Stimulated activated CD4-positive, alpha-beta T cell treated with anti-CD3 and anti-CD28 coated beads, Interleukin-15, amount 100 ng/mL, for 24 hours (primary cell): ENCODE data around the gene SLC16A1.
"Not testable (repeated sequence)": the region's sequence is repeated elsewhere in the genome, so short reads cannot be mapped to it uniquely, and the experiment has no call there.

Experiments used
- DNase-seq: peaks from one replicate; pipeline ENCODE4 v3.0.0-alpha.2; 2020

SLC16A1 gene, protein sequence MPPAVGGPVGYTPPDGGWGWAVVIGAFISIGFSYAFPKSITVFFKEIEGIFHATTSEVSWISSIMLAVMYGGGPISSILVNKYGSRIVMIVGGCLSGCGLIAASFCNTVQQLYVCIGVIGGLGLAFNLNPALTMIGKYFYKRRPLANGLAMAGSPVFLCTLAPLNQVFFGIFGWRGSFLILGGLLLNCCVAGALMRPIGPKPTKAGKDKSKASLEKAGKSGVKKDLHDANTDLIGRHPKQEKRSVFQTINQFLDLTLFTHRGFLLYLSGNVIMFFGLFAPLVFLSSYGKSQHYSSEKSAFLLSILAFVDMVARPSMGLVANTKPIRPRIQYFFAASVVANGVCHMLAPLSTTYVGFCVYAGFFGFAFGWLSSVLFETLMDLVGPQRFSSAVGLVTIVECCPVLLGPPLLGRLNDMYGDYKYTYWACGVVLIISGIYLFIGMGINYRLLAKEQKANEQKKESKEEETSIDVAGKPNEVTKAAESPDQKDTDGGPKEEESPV

GRCh38 chr1:112955773-112956543, at the start of gene SLC16A1:
SLC16A1 (minus strand) TSS chr1:112956196; CDS start chr1:112929308, 26,888 bp downstream.
- peak; percentile 95 for DNase-seq

- DNase-seq: no peak
Measured at GRCh38 chr1:113003751-113004690, 48.0 kb upstream of the SLC16A1 start.

DNA sequence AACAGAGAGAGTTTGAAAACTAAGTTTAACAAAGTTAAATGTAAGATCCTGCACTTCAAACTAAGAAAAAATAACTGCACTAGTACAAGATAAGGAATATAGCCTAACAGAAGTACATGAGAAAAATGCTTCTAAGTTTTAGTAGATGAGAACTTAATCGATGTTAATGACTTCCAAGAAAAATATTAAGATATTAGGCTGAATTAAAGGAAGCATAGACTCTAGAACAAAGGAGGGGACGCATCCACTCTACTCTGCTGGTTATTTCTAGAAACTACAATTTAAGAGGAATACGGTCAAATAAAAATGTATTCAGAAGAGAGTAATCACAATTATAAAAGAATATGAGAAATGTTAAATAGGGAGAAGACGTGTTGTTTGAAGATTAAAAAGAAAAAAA, 46.3 kb upstream of the SLC16A1 start:
- DNase-seq: no peak

DNA sequence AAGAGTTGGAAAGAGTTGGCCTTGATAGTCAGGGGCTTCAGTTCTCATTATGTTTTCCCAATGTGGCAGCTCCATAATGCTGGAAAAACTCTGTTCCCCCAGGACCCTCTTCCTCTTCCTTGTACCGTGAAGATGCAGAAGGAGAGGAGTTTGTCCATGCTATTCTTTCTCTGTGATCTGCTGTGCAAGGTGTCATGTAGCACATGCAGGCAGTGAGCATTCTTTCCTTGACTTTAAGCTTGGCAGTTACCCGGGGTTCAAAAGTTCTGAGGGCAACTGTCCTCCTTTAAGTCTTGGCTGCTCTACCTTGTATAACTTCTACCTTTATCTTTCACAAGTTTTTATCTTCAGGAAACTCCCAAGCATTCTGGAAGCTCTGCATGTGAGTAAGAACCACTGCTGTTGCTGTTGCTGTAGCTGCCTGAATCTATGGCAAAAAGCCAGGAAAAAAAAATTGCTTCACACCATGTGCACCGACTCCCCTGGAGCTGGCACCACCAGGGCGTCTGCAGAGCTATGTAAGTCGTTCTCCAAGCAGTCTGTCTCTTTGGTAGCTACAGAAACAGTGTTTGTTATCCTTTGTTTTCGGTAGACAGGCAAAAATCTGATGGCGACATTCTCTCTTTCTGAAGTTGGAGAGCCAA, 42.7 kb upstream of the SLC16A1 start:
- DNase-seq: no peak

DNA sequence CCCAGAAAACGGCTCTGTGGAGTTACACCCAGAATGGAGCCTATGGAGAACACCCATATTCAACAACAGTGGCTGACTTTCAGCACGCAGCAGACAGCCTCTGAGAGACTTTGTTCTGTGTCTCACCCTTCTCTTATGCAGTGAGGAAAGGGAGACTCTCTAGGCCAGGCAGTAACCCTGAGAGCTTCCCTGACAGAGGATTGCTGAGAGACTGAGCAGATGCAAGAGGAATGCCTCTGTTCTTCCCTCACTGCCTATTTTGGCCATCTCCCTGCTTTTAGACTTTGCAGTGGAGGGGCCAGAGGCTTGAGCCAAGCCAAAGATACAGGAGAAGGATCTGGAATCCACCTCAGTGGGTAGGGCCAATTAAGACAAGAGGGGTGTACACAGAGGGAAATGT, 41.8 kb upstream of the SLC16A1 start:
- no peak for DNase-seq

DNA sequence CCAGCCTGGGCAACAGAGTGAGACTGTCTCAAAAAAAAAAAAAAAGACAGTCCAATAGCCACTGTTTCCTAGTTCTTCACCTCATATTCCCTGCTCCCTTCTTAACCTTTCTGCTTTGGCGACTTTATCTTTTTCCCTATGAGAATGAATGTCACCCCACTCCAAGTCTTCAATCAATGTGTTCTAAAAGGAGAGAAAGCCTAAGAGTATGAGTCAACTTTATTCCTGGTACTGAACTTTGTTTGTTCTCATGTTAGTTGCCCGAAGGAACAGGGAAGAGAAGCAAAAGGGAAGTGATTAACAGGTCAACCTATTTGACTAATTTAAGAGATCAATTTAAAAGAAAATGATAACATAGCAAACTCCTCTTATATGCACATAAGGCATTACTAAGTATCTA, 39.9 kb upstream of the SLC16A1 start:
- DNase-seq: no peak

DNA sequence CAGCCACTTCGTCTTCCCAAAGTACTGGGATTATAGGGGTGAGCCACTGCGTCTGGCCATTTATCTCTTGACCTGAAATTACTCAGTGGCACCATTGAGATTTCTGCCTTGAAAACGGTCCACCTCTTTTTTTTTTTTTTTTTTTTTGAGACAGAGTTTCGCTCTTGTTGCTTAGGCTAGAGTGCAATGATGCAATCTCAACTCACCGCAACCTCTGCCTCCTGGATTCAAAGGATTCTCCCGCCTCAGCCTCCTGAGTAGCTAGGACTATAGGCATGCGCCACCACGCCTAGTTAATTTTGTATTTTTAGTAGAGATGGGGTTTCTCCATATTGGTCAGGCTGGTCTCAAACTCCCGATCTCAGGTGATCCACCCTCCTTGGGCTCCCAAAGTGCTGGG, 39.0 kb upstream of the SLC16A1 start:
- DNase-seq: not testable (repeated sequence)

DNA sequence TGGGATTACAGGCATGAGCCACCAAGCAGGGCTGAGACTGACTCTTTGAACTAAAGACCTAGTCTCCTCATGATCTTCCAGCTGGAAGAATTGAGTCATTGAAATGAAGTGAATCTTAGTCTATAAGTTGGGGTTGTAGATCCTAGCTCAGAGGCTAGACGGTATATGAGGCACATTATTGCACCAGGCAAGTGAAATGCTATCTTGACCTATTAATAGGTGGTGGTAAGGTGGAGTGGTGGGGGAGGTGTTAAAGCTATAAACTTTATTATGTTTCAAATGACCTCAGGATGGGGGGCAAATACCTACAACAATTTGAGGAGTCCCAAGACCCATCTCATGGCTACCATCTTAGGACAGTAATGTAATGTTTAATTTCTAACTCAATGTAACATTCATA, 36.8 kb upstream of the SLC16A1 start:
- DNase-seq: no peak

GRCh38 chr1:112991402-112992120, 35.6 kb upstream of the SLC16A1 start:
- DNase-seq: no peak

DNA sequence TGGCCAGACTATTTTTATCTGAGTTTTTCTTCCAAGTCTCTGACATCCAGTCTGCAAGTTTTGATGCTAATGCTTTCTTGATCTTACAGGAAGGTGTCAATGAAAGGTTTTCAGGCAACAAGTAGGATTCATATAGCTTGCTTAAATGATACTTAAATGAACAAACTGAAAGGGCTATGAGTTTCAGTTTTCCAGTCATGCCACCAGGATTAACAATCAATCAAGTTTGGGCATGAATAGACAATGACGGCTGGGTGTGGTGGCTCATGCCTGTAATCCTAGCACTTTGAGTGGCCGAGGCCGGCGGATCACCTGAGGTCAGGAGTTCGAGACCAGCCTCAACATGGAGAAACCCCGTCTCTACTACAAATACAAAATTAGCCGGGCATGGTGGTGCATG, 34.3 kb upstream of the SLC16A1 start:
- no peak for DNase-seq

GRCh38 chr1:112988367-112988766, 32.4 kb upstream of the SLC16A1 start:
- DNase-seq: no peak

DNA sequence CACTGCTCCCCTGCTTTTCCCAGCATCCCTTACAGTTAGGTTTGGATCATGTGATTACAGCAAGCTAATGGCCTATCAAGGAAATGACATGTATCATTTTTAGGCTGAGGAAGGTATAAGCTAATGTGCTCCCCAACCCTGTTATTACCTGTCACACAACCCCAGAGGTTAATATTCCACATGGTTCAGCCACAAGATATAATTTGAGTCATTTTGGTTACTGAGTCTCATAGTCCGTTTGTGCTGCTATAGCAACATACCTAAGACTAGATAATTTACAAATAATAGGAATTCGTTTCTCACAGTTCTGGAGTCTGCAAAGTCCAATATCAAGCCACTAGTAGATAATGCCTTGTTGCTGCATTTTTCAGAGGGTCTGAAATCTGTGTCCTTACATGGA, 29.1 kb upstream of the SLC16A1 start:
- no peak for DNase-seq

- no peak for DNase-seq
Measured at GRCh38 chr1:112983537-112984131, 27.6 kb upstream of the SLC16A1 start.

- DNase-seq: no peak
Measured at GRCh38 chr1:112982853-112983536, 27.0 kb upstream of the SLC16A1 start.

- no peak for DNase-seq
Measured at GRCh38 chr1:112982328-112982727, 26.3 kb upstream of the SLC16A1 start.

DNA sequence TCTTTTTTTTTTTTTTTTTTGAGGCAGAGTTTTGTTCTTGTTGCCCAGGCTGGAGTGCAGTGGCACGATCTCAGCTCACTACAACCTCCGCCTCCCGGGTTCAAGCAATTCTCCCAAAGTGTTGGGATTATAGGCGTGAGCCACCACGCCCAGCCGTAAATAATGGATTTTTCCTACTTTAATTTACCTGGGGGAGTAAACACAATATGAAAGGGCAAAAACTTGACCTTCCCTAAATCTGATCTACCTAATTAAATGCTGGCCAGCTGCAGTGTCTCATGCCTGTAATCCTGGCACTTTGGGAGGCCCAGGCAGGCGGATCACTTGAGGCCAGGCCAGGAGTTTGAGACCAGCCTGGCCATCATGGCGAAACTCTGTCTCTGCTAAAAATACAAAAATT, 25.8 kb upstream of the SLC16A1 start:
- DNase-seq: not testable (repeated sequence)

- DNase-seq: no peak
Measured at GRCh38 chr1:112981426-112981825, 25.4 kb upstream of the SLC16A1 start.

- DNase-seq: no peak
Measured at GRCh38 chr1:112975336-112975735, 19.3 kb upstream of the SLC16A1 start.

GRCh38 chr1:112974646-112975045, 18.6 kb upstream of the SLC16A1 start:
- no peak for DNase-seq

DNA sequence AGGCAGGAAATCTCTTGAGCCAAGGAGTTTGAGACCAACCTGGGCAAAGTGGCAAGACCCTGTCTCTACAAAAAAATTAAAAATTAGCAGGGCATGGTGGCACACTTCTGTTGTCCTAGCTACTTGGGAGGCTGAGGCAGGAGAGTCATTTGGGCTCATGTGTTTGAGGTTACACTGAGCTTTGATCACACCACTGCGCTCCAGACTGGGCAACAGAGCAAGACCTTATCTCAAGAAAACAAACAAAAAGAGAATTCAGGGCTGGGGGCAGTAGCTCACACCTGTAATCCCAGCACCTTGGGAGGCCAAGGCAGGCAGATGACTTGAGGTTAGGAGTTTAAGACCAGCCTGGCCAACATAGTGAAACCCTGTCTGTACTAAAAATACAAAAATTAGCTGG, 17.8 kb upstream of the SLC16A1 start:
- DNase-seq: no peak

DNA sequence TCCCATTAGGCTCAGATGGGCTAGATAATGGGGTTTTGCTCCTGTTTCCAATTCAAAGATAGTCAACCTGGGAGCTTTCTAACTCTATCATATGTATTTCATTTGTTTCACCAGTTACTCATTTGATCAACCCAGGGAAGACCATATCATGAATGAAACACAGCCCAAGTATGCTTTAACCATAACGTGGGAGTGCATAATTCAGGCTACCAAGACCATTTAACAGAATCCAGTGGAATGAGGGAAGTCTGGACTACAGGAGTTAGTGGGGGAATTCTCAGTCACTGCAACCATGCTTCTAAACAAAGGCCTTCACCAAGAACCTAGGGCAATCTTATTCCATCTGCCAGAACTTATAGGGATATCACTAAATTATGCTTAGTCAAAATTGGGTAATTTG, 15.0 kb upstream of the SLC16A1 start:
- DNase-seq: no peak
